Neural cell (in vitro differentiated cells): ENCODE results near the gene COL25A1. TPM values are rescaled to one million over a fixed set of nuclear protein-coding genes. Genes with fewer than 3 reads are reported as not detected.
"Not testable (repeated sequence)": the region's sequence is repeated elsewhere in the genome, so short reads cannot be mapped to it uniquely, and the experiment has no call there.

Experiments used
- H2AFZ ChIP-seq: fragments of 200-600, 300-800 bp; sonication (generic), shearing (Covaris generic); 2 replicates; pipeline ENCODE4 v1.6.0; 2014; ENCODE audit warnings: low read depth, mild to moderate bottlenecking, antibody characterized with exemption, low read length, moderate library complexity
- H3F3A ChIP-seq: fragments of 200-600 bp; shearing (Covaris generic); 2 replicates; pipeline ENCODE4 v1.6.1; 2016; ENCODE audit warnings: mild to moderate bottlenecking, moderate library complexity, mixed read lengths, antibody characterized with exemption, low read length; ENCODE audit not compliant: insufficient read depth, poor library complexity, severe bottlenecking
- H3K27ac ChIP-seq: fragments of 200-600, 300-800 bp; sonication (generic), shearing (Covaris generic); 2 replicates; pipeline ENCODE4 v1.5.1; 2014; ENCODE audit warnings: mild to moderate bottlenecking, low read length, moderate library complexity
- H3K27me3 ChIP-seq: fragments of 300-800, 200-600 bp; sonication (generic), shearing (Covaris generic); 2 replicates; pipeline ENCODE4 v1.6.0; 2014; ENCODE audit warnings: mild to moderate bottlenecking, low read depth, low read length, moderate library complexity; ENCODE audit not compliant: insufficient read depth
- H3K36me3 ChIP-seq: fragments of 300-800, 200-600 bp; sonication (generic), shearing (Covaris generic); 2 replicates; pipeline ENCODE4 v1.5.1; 2014; ENCODE audit warnings: mild to moderate bottlenecking, antibody characterized with exemption, low read length, moderate library complexity; ENCODE audit not compliant: insufficient read depth
- H3K4me2 ChIP-seq: fragments of 300-800, 200-600 bp; sonication (generic), shearing (Covaris generic); 2 replicates; pipeline ENCODE4 v1.6.0; 2014; ENCODE audit warnings: mild to moderate bottlenecking, low read length
- H3K4me3 ChIP-seq: fragments of 300-800, 200-600 bp; sonication (generic), shearing (Covaris generic); 2 replicates; pipeline ENCODE4 v1.5.1; 2014; ENCODE audit warnings: mild to moderate bottlenecking, low read length, moderate library complexity
- H3K79me2 ChIP-seq: fragments of 200-600 bp; shearing (Covaris generic); replicated peaks from 2 replicates; pipeline ENCODE4 v1.6.0; 2014; ENCODE audit warnings: mild to moderate bottlenecking, low read length, moderate library complexity; ENCODE audit not compliant: insufficient read depth
- H3K9ac ChIP-seq: fragments of 300-800, 200-600 bp; sonication (generic), shearing (Covaris generic); 2 replicates; pipeline ENCODE4 v1.6.1; 2016; ENCODE audit warnings: mild to moderate bottlenecking, low read length, mixed read lengths
- H3K9me2 ChIP-seq: fragments of 200-600 bp; shearing (Covaris generic); 2 replicates; pipeline ENCODE4 v1.6.1; 2016; ENCODE audit warnings: mild to moderate bottlenecking, low read length, mixed read lengths; ENCODE audit not compliant: insufficient read depth
- H3K9me3 ChIP-seq: fragments of 200-600, 300-800 bp; sonication (generic), shearing (Covaris generic); 2 replicates; pipeline ENCODE4 v1.6.1; 2016; ENCODE audit warnings: mild to moderate bottlenecking, mixed run types, low read length, moderate library complexity, mixed read lengths
- H4K20me1 ChIP-seq: fragments of 200-600 bp; shearing (Covaris generic); 2 replicates; pipeline ENCODE4 v1.6.1; 2016; ENCODE audit warnings: mild to moderate bottlenecking, mixed run types; ENCODE audit not compliant: insufficient read depth
- CTCF ChIP-seq: fragments of 450-650 bp; IDR thresholded peaks from 2 replicates; pipeline ENCODE4 v1.5.1; 2014; ENCODE audit warnings: antibody characterized with exemption, mild to moderate bottlenecking, moderate library complexity; ENCODE audit not compliant: poor library complexity, severe bottlenecking
- EP300 ChIP-seq: fragments of 450-650 bp; conservative IDR thresholded peaks from 2 replicates; pipeline ENCODE4 v1.6.1; 2014; ENCODE audit warnings: antibody characterized with exemption, mild to moderate bottlenecking, moderate library complexity; ENCODE audit not compliant: poor library complexity, severe bottlenecking
- EZH2 ChIP-seq: fragments of 200-600, 300-800 bp; shearing (Covaris generic), sonication (generic); IDR thresholded peaks from 2 replicates; pipeline ENCODE4 v1.6.1; 2014; ENCODE audit warnings: antibody characterized with exemption, low read length, borderline replicate concordance, mild to moderate bottlenecking; ENCODE audit not compliant: insufficient read depth, poor library complexity, severe bottlenecking
- MXI1 ChIP-seq: fragments of 450-650 bp; conservative IDR thresholded peaks from 2 replicates; pipeline ENCODE4 v1.6.1; 2014; ENCODE audit warnings: antibody characterized with exemption, mild to moderate bottlenecking; ENCODE audit not compliant: poor library complexity, severe bottlenecking
- POLR2AphosphoS5 ChIP-seq: IDR thresholded peaks from 2 replicates; pipeline ENCODE4 v1.6.1; 2012
- RAD21 ChIP-seq: fragments of 450-650 bp; conservative IDR thresholded peaks from 2 replicates; pipeline ENCODE4 v1.6.1; 2014; ENCODE audit warnings: antibody characterized with exemption, mild to moderate bottlenecking, moderate library complexity
- REST ChIP-seq: IDR thresholded peaks from 2 replicates; pipeline ENCODE4 v1.6.1; 2012; ENCODE audit warnings: borderline replicate concordance
- SMC3 ChIP-seq: fragments of 450-650 bp; conservative IDR thresholded peaks from 2 replicates; pipeline ENCODE4 v1.6.1; 2014; ENCODE audit warnings: antibody characterized with exemption, mild to moderate bottlenecking, moderate library complexity; ENCODE audit not compliant: poor library complexity
- TAF1 ChIP-seq: IDR thresholded peaks from 2 replicates; pipeline ENCODE4 v1.6.1; 2012; ENCODE audit warnings: low read depth
- polyA plus RNA-seq: library from polyadenylated mRNA; depleted of rRNA; stranded (reverse); fragments of >200 nt; gene quantifications from 2 replicates; pipeline ENCODE4 v1.2.3, GENCODE V29; 2014

The COL25A1 gene
- polyA plus RNA-seq, 1 donor from 2014 or later = 32.3 TPM

- no peak overlapping the region for H3K4me3 ChIP-seq
- H3K79me2 ChIP-seq = no peaks in the 10 kb centered on the region
- H2AFZ ChIP-seq = no peak overlapping the region
- no peaks in the 10 kb centered on the region for H3K27me3 ChIP-seq
- H3K27ac ChIP-seq = no peak overlapping the region
- H4K20me1 ChIP-seq = no peaks in the 10 kb centered on the region
- H3K9ac ChIP-seq = no peak overlapping the region
- no peak for TF ChIP-seq RAD21
- no peak for TF ChIP-seq SMC3
- no peak for TF ChIP-seq EZH2
- TF ChIP-seq POLR2AphosphoS5 = no peak
- no peak for TF ChIP-seq EP300
- TF ChIP-seq TAF1 = no peak
- TF ChIP-seq CTCF = no peak
- TF ChIP-seq MXI1 = no peak
- no peak for TF ChIP-seq REST
- H3F3A ChIP-seq = no peaks in the 10 kb centered on the region
- H3K4me2 ChIP-seq = no peak overlapping the region
- no peaks in the 10 kb centered on the region for H3K9me2 ChIP-seq
- H3K36me3 ChIP-seq = no peaks in the 10 kb centered on the region
- H3K9me3 ChIP-seq = no peaks in the 10 kb centered on the region
Observed at GRCh38 chr4:109078724-109079123, 223.7 kb downstream of the COL25A1 start.

- no peak overlapping the region for H2AFZ ChIP-seq
- H3K79me2 ChIP-seq = no peaks in the 10 kb centered on the region
- H3K9me2 ChIP-seq = no peaks in the 10 kb centered on the region
- H3K27ac ChIP-seq = no peak overlapping the region
- H4K20me1 ChIP-seq = no peaks in the 10 kb centered on the region
- TF ChIP-seq POLR2AphosphoS5 (no peak), EP300 (no peak), MXI1 (no peak), TAF1 (no peak)
- H3K4me3 ChIP-seq = no peak overlapping the region
- H3K9ac ChIP-seq = no peak overlapping the region
- no peaks in the 10 kb centered on the region for H3F3A ChIP-seq
- H3K4me2 ChIP-seq = no peak overlapping the region
- H3K27me3 ChIP-seq = no peaks in the 10 kb centered on the region
- H3K9me3 ChIP-seq = no peaks in the 10 kb centered on the region
- H3K36me3 ChIP-seq = no peaks in the 10 kb centered on the region
Observed at GRCh38 chr4:109077505-109077904, 225.0 kb downstream of the COL25A1 start.

- not testable (repeated sequence) for H3K36me3 ChIP-seq, H4K20me1 ChIP-seq, H2AFZ ChIP-seq, H3K9me3 ChIP-seq, H3K27me3 ChIP-seq, H3K9ac ChIP-seq, H3K79me2 ChIP-seq, H3K27ac ChIP-seq, H3K9me2 ChIP-seq, H3K4me3 ChIP-seq, H3F3A ChIP-seq, H3K4me2 ChIP-seq
Observed at GRCh38 chr4:109076709-109077108, 225.7 kb downstream of the COL25A1 start.
